Tibial artery (tissue), 4 donors: ENCODE data around the gene CS.
A peak's percentile ranks its signal among the peaks of the same experiment; 100 is the strongest.
"Not testable (repeated sequence)": the region's sequence is repeated elsewhere in the genome, so short reads cannot be mapped to it uniquely, and the experiment has no call there.

ENCODE experiments used
- DNase-seq, 2 donors: peaks; one replicate each; pipeline ENCODE4 v3.0.0-alpha.2; 2019
- H3K27ac ChIP-seq, 2 donors: fragments of 200-600 bp; sonication (generic) in 1 of 2; 1 replicate in 1 of 2; 2 replicates in 1 of 2; pipeline ENCODE4 v1.5.1; 2018 to 2019; ENCODE audit warnings: mild to moderate bottlenecking in 1 of 2
- H3K27me3 ChIP-seq, 2 donors: fragments of 200-600 bp; sonication (generic) in 1 of 2; one replicate each; pipeline versions ENCODE4 v1.5.1 to v1.6.0; 2016 to 2019
- H3K36me3 ChIP-seq, 3 donors: fragments of 200-600 bp; sonication (generic) in 2 of 3; one replicate each; pipeline ENCODE4 v1.5.1; 2016 to 2019; ENCODE audit warnings: mild to moderate bottlenecking in 2 of 3
- H3K4me1 ChIP-seq, 4 donors: fragments of 200-600 bp; sonication (generic) in 2 of 4; 1 replicate in 3 of 4; 2 replicates in 1 of 4; pipeline ENCODE4 v1.5.1; 2016 to 2019
- H3K4me3 ChIP-seq, 2 donors: fragments of 200-600 bp; sonication (generic) in 1 of 2; 1 replicate in 1 of 2; 2 replicates in 1 of 2; pipeline ENCODE4 v1.5.1; 2018 to 2019; ENCODE audit warnings: mild to moderate bottlenecking in 2 of 2
- H3K9me3 ChIP-seq, 3 donors: fragments of 200-600 bp; sonication (generic) in 1 of 3; one replicate each; pipeline ENCODE4 v1.5.1; 2016 to 2019
- CTCF ChIP-seq, 2 experiments: fragments of 200-600 bp in 1 of 2; fragments of 450-650 bp in 1 of 2; IDR thresholded peaks; one replicate each; pipeline ENCODE4 v1.5.1; 2017 to 2019; ENCODE audit warnings: antibody characterized with exemption in 2 of 2, mild to moderate bottlenecking in 1 of 2, moderate library complexity in 1 of 2
- intact Hi-C: fragments of 100-400 bp; cut with DNase I; formaldehyde crosslinking; loops from one replicate; pipeline ENCODE4 v1.15.0; 2023; ENCODE audit warnings: low total_unique reads

Gene CS

GRCh38 chr12:56299853-56300643, at the start of gene CS:
CS (minus strand) TSS chr12:56300330; CDS start chr12:56300201, 129 bp downstream.
- intact Hi-C loops = loop anchor here (2.0 kb wide), 1 partner anchor 75 kb away; the partner anchor contains the start of gene NABP2
- Histone ChIP-seq H3K4me1 (peaks cover 0 to 54% (median 37%) of the 10 kb centered on the region in 4 donors), H3K27ac (peak within 1 kb of the TSS; percentile 90), H3K27me3 (no peaks in the 10 kb centered on the region), H3K9me3 (no peaks in the 10 kb centered on the region), H3K36me3 (peaks cover 0 to 9% (median 0%) of the 10 kb centered on the region in 3 donors), H3K4me3 (peak within 1 kb of the TSS; percentile 79 to 93)
- DNase-seq = peak; percentile 99
- TF ChIP-seq CTCF (IDR thresholded peaks at IDR 0.05) = no peak

- Histone ChIP-seq H3K4me1 (no peaks in the 10 kb centered on the region), H3K9me3 (no peaks in the 10 kb centered on the region), H3K36me3 (peaks cover 77 to 98% (median 88%) of the 10 kb centered on the region in 3 donors), H3K4me3 (no peak overlapping the region), H3K27ac (no peak overlapping the region), H3K27me3 (no peaks in the 10 kb centered on the region)
- TF ChIP-seq CTCF (IDR thresholded peaks at IDR 0.05) = no peak
- DNase-seq = no peak
- intact Hi-C loops = no loop called here
Measured at GRCh38 chr12:56348776-56349175, 48.6 kb upstream of the CS start.

- H3K4me3 ChIP-seq, intact Hi-C loops: not testable (repeated sequence)
Measured at GRCh38 chr12:56347255-56347654, 47.1 kb upstream of the CS start.

GRCh38 chr12:56346675-56347074, 46.5 kb upstream of the CS start:
- no peak overlapping the region for H3K27ac ChIP-seq
- no peaks in the 10 kb centered on the region for H3K9me3 ChIP-seq

More at GRCh38 chr12:56347255-56347654, 47.1 kb upstream of the CS start:
- H3K27me3 ChIP-seq, H3K4me1 ChIP-seq, H3K9me3 ChIP-seq, DNase-seq, H3K27ac ChIP-seq: not testable (repeated sequence)
- H3K36me3 ChIP-seq = peaks cover 74 to 98% (median 86%) of the 10 kb centered on the region in 3 donors

DNA sequence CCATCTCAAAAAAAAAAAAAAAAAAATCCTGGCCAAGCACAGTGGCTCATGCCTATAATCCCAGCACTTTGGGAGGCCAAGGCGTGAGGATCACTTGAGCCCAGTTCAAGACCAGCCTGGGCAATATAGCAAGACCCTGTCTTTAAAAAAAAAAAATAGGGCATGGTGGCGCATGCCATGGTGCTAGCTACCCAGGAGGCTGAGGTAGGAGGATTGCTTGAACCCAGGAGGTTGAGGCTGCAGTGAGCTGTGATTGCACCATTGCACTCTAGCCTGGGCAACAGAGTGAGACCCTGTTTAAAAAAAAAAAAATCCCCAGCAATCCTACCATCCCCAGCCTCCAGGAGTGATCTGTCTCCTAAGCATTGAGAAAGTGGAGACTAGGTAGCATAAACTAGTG, 42.2 kb upstream of the CS start:
- H3K9me3 ChIP-seq, H3K27ac ChIP-seq, DNase-seq, H3K27me3 ChIP-seq, H3K4me1 ChIP-seq, intact Hi-C loops, H3K4me3 ChIP-seq: not testable (repeated sequence)
- peaks cover 28 to 58% (median 39%) of the 10 kb centered on the region in 3 donors for H3K36me3 ChIP-seq

More at GRCh38 chr12:56346675-56347074, 46.5 kb upstream of the CS start:
- peaks cover 69 to 98% (median 83%) of the 10 kb centered on the region in 3 donors for H3K36me3 ChIP-seq
- no peaks in the 10 kb centered on the region for H3K27me3 ChIP-seq
- DNase-seq = no peak
- no peaks in the 10 kb centered on the region for H3K4me1 ChIP-seq
- intact Hi-C loops = no loop called here
- TF ChIP-seq CTCF (IDR thresholded peaks at IDR 0.05) = no peak
- no peak overlapping the region for H3K4me3 ChIP-seq

GRCh38 chr12:56341616-56342015, 41.5 kb upstream of the CS start:
- no peak for TF ChIP-seq CTCF (IDR thresholded peaks at IDR 0.05)
- H3K4me1 ChIP-seq = no peaks in the 10 kb centered on the region
- no peak for DNase-seq
- peaks cover 22 to 51% (median 32%) of the 10 kb centered on the region in 3 donors for H3K36me3 ChIP-seq
- intact Hi-C loops = no loop called here
- no peaks in the 10 kb centered on the region for H3K9me3 ChIP-seq
- H3K27me3 ChIP-seq = no peaks in the 10 kb centered on the region
- no peak overlapping the region for H3K27ac ChIP-seq
- H3K4me3 ChIP-seq = no peak overlapping the region
